PC-3 (cell line): ENCODE measurements around the gene ARID3C. TPM values are rescaled to one million over a fixed set of nuclear protein-coding genes. Genes with fewer than 3 reads are reported as not detected.

ENCODE experiments used
- ATAC-seq: fragments of 200-7000 bp; cut with Tn5 transposase; 2 replicates; pipeline ENCODE4 v1.9.1; 2020; ENCODE audit warnings: mild to moderate bottlenecking, moderate library complexity
- BruUV-seq: library from RNA; stranded (reverse); fragments of 400-500 nt; replicated peaks from 2 replicates; lab custom pipeline; 2021; lab: Mats Ljungman, UMichigan
- CTCF ChIA-PET: fragments of 300-600 bp; sonication (Branson Sonifier 250); formaldehyde crosslinking; loops from one replicate; lab custom pipeline; 2022; ENCODE audit warnings: antibody characterized with exemption; lab: Charles Lee
- POLR2A ChIA-PET: fragments of 300-600 bp; sonication (Branson Sonifier 250); formaldehyde crosslinking; loops from one replicate; lab custom pipeline; 2022; ENCODE audit warnings: antibody characterized with exemption; ENCODE audit not compliant: unreplicated experiment; lab: Charles Lee
- DNase-seq: peaks from one replicate; pipeline ENCODE4 v3.0.0-alpha.2; 2015
- H2AFZ ChIP-seq: fragments of 300-600 bp; sonication (generic); 2 replicates; pipeline ENCODE4 v1.6.0; 2016; ENCODE audit warnings: antibody characterized with exemption, low read length
- H3F3A ChIP-seq: fragments of 300-600 bp; sonication (generic); one replicate; pipeline ENCODE4 v1.6.0; 2017; ENCODE audit warnings: antibody characterized with exemption, low read length, control low read depth, mild to moderate bottlenecking; ENCODE audit not compliant: unreplicated experiment
- H3K27ac ChIP-seq: fragments of 300-600 bp; sonication (generic); 2 replicates; pipeline ENCODE4 v1.5.1; 2016; ENCODE audit warnings: mild to moderate bottlenecking, low read length
- H3K27me3 ChIP-seq: fragments of 300-600 bp; sonication (generic); 2 replicates; pipeline ENCODE4 v1.6.1; 2016; ENCODE audit warnings: low read length, mixed read lengths
- H3K36me3 ChIP-seq: fragments of 300-600 bp; sonication (generic); 2 replicates; pipeline ENCODE4 v1.6.1; 2016; ENCODE audit warnings: low read depth, mixed run types, low read length, mixed read lengths
- H3K4me1 ChIP-seq: fragments of 300-600 bp; sonication (generic); 2 replicates; pipeline ENCODE4 v1.5.1; 2016; ENCODE audit warnings: low read length; ENCODE audit not compliant: insufficient read depth
- H3K4me2 ChIP-seq: fragments of 300-600 bp; sonication (generic); 2 replicates; pipeline ENCODE4 v1.6.0; 2016; ENCODE audit warnings: low read length
- H3K4me3 ChIP-seq: fragments of 300-600 bp; sonication (generic); 2 replicates; pipeline ENCODE4 v1.5.1; 2016; ENCODE audit warnings: mild to moderate bottlenecking, low read length, mixed read lengths
- H3K79me2 ChIP-seq: fragments of 300-600 bp; sonication (generic); 2 replicates; pipeline ENCODE4 v1.6.1; 2017; ENCODE audit warnings: low read length, mixed read lengths
- H3K9ac ChIP-seq: fragments of 300-600 bp; sonication (generic); 2 replicates; pipeline ENCODE4 v1.6.0; 2016; ENCODE audit warnings: mild to moderate bottlenecking, low read length
- H3K9me2 ChIP-seq: fragments of 300-600 bp; sonication (generic); replicated peaks from 2 replicates; pipeline ENCODE4 v1.6.1; 2016; ENCODE audit warnings: mixed run types, low read length, mixed read lengths
- H3K9me3 ChIP-seq: fragments of 300-600 bp; sonication (generic); 2 replicates; pipeline ENCODE4 v1.6.1; 2016; ENCODE audit warnings: low read length, mixed read lengths
- H4K20me1 ChIP-seq: fragments of 300-600 bp; sonication (generic); 2 replicates; pipeline ENCODE4 v1.6.1; 2016; ENCODE audit warnings: low read length, mixed read lengths
- EZH2 ChIP-seq: fragments of 300-600 bp; sonication (generic); IDR thresholded peaks from one replicate; pipeline ENCODE4 v1.6.1; 2017; ENCODE audit warnings: antibody characterized with exemption, mild to moderate bottlenecking, low read length; ENCODE audit not compliant: unreplicated experiment
- EZH2phosphoT487 ChIP-seq: fragments of 300-600 bp; sonication (generic); IDR thresholded peaks from 2 replicates; pipeline ENCODE4 v1.6.1; 2018; ENCODE audit warnings: mild to moderate bottlenecking, antibody characterized with exemption, low read length, borderline replicate concordance
- intact Hi-C: fragments of 100-400 bp; cut with micrococcal nuclease; formaldehyde crosslinking; loops from 2 replicates; pipeline ENCODE4 v1.9.0; 2023
- total RNA-seq: library from RNA; depleted of rRNA; stranded (reverse); fragments of >200 nt; gene quantifications from 2 replicates; pipeline ENCODE4 v1.2.3, GENCODE V29; 2014
- TF ChIP-seq, protein P1 (sequence below): fragments of 300-600 bp; sonication (generic); conservative IDR thresholded peaks from 2 replicates; pipeline ENCODE4 v1.5.1; 2017; ENCODE audit warnings: antibody characterized with exemption, low read depth, mild to moderate bottlenecking, low read length

The ARID3C gene
- total RNA-seq, 1 experiment from 2014 or later: not detected

DNA sequence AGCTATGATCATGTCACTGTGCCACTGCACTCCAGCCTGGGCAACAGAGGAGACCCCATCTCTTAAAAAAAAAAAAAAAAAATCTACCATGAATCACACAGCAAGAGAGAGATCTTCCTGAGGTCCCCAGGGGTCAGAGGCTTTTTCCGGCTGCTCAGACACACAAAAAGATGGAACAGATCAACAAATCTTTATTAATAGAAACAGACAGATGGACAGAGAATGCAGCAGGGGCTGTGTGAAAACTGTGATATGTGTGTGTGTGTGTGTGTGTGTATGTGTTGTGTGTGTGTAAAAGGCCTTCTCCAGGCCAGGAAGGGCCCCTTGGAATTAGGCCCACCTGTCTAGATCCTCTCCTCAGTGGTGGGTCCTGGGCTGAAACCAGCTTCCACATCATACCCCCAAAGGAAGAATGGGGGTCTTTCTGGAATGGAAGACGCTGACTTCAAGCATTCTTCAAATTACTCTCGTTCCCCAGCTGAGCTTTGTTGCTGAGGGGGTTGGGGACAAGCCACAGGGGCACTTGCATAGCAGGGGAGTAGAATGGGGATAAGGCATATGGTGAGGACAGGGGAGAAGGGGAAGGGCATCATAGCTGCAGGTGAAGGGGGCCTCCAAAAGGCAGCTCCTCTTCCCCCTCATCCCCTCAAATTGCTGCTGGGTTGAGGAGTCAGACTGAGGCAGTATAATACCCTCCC lies 5.8 kb upstream of the ARID3C start:
- DNase-seq: no peak
- no peaks in the 10 kb centered on the region for H3F3A ChIP-seq
- H3K4me3 ChIP-seq: no peak overlapping the region
- ATAC-seq: no peak
- TF ChIP-seq EZH2: no peak
- TF ChIP-seq, protein P1, sequence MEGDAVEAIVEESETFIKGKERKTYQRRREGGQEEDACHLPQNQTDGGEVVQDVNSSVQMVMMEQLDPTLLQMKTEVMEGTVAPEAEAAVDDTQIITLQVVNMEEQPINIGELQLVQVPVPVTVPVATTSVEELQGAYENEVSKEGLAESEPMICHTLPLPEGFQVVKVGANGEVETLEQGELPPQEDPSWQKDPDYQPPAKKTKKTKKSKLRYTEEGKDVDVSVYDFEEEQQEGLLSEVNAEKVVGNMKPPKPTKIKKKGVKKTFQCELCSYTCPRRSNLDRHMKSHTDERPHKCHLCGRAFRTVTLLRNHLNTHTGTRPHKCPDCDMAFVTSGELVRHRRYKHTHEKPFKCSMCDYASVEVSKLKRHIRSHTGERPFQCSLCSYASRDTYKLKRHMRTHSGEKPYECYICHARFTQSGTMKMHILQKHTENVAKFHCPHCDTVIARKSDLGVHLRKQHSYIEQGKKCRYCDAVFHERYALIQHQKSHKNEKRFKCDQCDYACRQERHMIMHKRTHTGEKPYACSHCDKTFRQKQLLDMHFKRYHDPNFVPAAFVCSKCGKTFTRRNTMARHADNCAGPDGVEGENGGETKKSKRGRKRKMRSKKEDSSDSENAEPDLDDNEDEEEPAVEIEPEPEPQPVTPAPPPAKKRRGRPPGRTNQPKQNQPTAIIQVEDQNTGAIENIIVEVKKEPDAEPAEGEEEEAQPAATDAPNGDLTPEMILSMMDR: no peak
- TF ChIP-seq EZH2phosphoT487: no peak
- intact Hi-C loops: loop anchor here (1.0 kb wide), 1 partner anchor 21 kb away; no protein-coding TSS in a partner anchor
- peaks cover 5% of the 10 kb centered on the region; the same call in 1 of the 2 replicates for H3K4me1 ChIP-seq
- H3K9me3 ChIP-seq: no peaks in the 10 kb centered on the region
- H4K20me1 ChIP-seq: 0 out of 2 replicates have a peak, but pooled peaks cover 4% of the 10 kb centered on the region
- H3K79me2 ChIP-seq: peaks cover 25% of the 10 kb centered on the region
- POLR2A ChIA-PET: no interaction called here
- CTCF ChIA-PET: interaction anchor here (0.5 to 1.1 kb wide), 4 partner anchors 12 to 752 kb away, joined by 3 to 6 read pairs (median 4); partner anchors contain the start of gene GALT
- no peak overlapping the region for H3K27ac ChIP-seq
- no peak overlapping the region for H2AFZ ChIP-seq
- 0 out of 2 replicates have a peak, but pooled peaks cover under 1% of the 10 kb centered on the region for H3K27me3 ChIP-seq
- no peaks in the 10 kb centered on the region for H3K36me3 ChIP-seq
- no peak overlapping the region for H3K9ac ChIP-seq
- H3K9me2 ChIP-seq: no peaks in the 10 kb centered on the region
- TSS peak; percentile 37 for BruUV-seq
- no peak overlapping the region for H3K4me2 ChIP-seq

DNA sequence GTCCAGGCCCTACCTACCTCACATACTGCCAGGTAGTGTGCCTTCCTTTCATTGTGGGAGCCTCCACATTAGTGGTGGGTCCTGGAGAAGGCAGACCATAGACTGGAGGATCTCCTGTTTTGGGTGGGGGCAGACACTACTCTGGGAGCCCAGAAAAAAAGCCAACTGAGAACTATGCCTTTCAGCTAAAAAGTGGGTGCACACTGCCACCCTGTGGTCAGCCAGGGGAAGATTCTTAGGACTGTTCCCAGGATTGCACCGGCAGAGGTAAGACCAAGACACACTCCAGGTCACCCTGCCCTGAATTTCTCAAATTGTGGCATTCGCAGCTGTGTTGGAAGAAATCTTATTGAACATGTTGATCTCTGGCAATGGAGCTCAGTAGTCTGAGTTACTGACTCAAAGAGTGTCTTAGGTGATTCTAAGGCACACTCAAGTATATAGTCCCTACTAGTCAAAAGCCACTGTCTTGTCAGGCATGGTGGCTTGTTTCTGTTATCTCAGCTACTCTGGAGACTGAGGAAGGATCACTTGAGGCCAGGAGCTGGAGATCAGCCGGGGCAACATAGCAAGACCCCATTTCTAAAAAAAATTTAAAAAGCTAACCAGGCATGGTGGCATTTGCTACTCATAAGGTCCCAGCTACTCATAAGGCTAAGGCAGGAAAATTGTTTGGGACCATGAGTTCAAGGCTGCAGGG lies 5.1 kb upstream of the ARID3C start:
- DNase-seq (peak; percentile 56), ATAC-seq (peak; percentile 42)
- intact Hi-C loops: loop anchor here (1.0 kb wide), 1 partner anchor 21 kb away; no protein-coding TSS in a partner anchor
- BruUV-seq: no TSS peak
- peaks cover 7% of the 10 kb centered on the region for H3K27me3 ChIP-seq
- TF ChIP-seq, protein P1: peak; percentile 82
- TF ChIP-seq EZH2: no peak
- no peak overlapping the region for H3K4me2 ChIP-seq
- H3K27ac ChIP-seq: no peak overlapping the region
- ChIA-PET POLR2A (no interaction called here), CTCF (interaction anchor here (0.5 to 1.1 kb wide), 5 partner anchors 13 to 753 kb away, joined by 3 to 6 read pairs (median 4); partner anchors contain the start of gene GALT)
- H3K79me2 ChIP-seq: peaks cover 25% of the 10 kb centered on the region
- H3K9me2 ChIP-seq: no peaks in the 10 kb centered on the region
- H3K36me3 ChIP-seq: no peaks in the 10 kb centered on the region
- no peak overlapping the region for H3K4me3 ChIP-seq
- H3K4me1 ChIP-seq: peaks cover 5% of the 10 kb centered on the region; the same call in 1 of the 2 replicates
- H3K9me3 ChIP-seq: no peaks in the 10 kb centered on the region
- H2AFZ ChIP-seq: no peak overlapping the region
- H4K20me1 ChIP-seq: 0 out of 2 replicates have a peak, but pooled peaks cover 4% of the 10 kb centered on the region
- H3F3A ChIP-seq: no peaks in the 10 kb centered on the region
- no peak overlapping the region for H3K9ac ChIP-seq
